ENCODE measurements around the gene NSRP1. TPM values are rescaled to one million over a fixed set of nuclear protein-coding genes. Genes with fewer than 3 reads are reported as not detected.

NSRP1 gene
- total RNA-seq, 4 donors from 2014 or later = 18.7 to 33.5 (median 22.8) TPM

- no peaks in the 10 kb centered on the region for H3K9me3 ChIP-seq
- no peak overlapping the region for H3K27ac ChIP-seq
- H3K27me3 ChIP-seq = peaks cover 3% of the 10 kb centered on the region
- no peaks in the 10 kb centered on the region for H3K36me3 ChIP-seq
- no peak for DNase-seq (ENCODE audit: low spot score in 2 of 2)
- H3K4me1 ChIP-seq = no peaks in the 10 kb centered on the region
- H3K4me3 ChIP-seq = no peak overlapping the region
- 88% methylated on average over 9 of the region's 9 CpGs for WGBS
- TF ChIP-seq POLR2AphosphoS5 (IDR thresholded peaks at IDR 0.05) = no peak
- TF ChIP-seq POLR2A (IDR thresholded peaks at IDR 0.05) = no peak
- TF ChIP-seq, protein P1, sequence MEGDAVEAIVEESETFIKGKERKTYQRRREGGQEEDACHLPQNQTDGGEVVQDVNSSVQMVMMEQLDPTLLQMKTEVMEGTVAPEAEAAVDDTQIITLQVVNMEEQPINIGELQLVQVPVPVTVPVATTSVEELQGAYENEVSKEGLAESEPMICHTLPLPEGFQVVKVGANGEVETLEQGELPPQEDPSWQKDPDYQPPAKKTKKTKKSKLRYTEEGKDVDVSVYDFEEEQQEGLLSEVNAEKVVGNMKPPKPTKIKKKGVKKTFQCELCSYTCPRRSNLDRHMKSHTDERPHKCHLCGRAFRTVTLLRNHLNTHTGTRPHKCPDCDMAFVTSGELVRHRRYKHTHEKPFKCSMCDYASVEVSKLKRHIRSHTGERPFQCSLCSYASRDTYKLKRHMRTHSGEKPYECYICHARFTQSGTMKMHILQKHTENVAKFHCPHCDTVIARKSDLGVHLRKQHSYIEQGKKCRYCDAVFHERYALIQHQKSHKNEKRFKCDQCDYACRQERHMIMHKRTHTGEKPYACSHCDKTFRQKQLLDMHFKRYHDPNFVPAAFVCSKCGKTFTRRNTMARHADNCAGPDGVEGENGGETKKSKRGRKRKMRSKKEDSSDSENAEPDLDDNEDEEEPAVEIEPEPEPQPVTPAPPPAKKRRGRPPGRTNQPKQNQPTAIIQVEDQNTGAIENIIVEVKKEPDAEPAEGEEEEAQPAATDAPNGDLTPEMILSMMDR (IDR thresholded peaks at IDR 0.05) = no peak
- TF ChIP-seq EP300 (IDR thresholded peaks at IDR 0.05) = no peak
Observed at GRCh38 chr17:30207655-30208054, 91.0 kb downstream of the NSRP1 start.

GRCh38 chr17:30208214-30208613 lies 91.6 kb downstream of the NSRP1 start:
- Histone ChIP-seq H3K4me3 (no peak overlapping the region), H3K27me3 (peaks cover 3% of the 10 kb centered on the region), H3K4me1 (no peaks in the 10 kb centered on the region), H3K9me3 (no peaks in the 10 kb centered on the region), H3K36me3 (no peaks in the 10 kb centered on the region), H3K27ac (no peak overlapping the region)
- TF ChIP-seq POLR2AphosphoS5 (IDR thresholded peaks at IDR 0.05) = no peak
- TF ChIP-seq, protein P1 (IDR thresholded peaks at IDR 0.05) = no peak
- no peak for TF ChIP-seq POLR2A (IDR thresholded peaks at IDR 0.05)
- no peak for TF ChIP-seq EP300 (IDR thresholded peaks at IDR 0.05)
- no peak for DNase-seq (ENCODE audit: low spot score in 2 of 2)
- WGBS = 53% methylated on average over 3 of the region's 3 CpGs

DNA sequence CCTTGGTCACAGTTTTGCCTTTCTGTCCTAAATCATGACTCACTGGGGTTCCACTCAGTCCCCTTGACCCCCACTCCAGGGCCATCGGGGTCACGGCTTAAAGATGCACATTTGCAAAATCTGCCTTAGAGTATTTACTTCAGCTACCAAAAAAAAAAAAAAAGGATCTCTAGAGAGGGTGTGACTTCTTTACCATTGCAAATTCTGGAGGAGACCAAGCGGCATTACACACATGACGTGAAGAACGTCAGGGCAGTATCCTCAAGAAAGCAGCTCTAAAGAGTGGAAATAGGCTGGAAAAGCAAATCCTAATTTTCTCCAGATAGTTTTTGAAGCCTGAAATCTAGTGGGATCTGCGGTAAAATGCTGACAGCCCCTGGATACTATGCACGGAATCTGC lies 93.3 kb downstream of the NSRP1 start:
- no peak for DNase-seq (ENCODE audit: low spot score in 2 of 2)
- no peak for TF ChIP-seq POLR2AphosphoS5 (IDR thresholded peaks at IDR 0.05)
- TF ChIP-seq, protein P1 (IDR thresholded peaks at IDR 0.05) = no peak
- no peak for TF ChIP-seq POLR2A (IDR thresholded peaks at IDR 0.05)
- TF ChIP-seq EP300 (IDR thresholded peaks at IDR 0.05) = no peak
- H3K27me3 ChIP-seq = peaks cover 3% of the 10 kb centered on the region
- no peaks in the 10 kb centered on the region for H3K36me3 ChIP-seq
- no peaks in the 10 kb centered on the region for H3K4me1 ChIP-seq
- H3K27ac ChIP-seq = no peak overlapping the region
- WGBS = 92% methylated on average over 7 of the region's 7 CpGs
- no peaks in the 10 kb centered on the region for H3K9me3 ChIP-seq
- H3K4me3 ChIP-seq = no peak overlapping the region

- TF ChIP-seq POLR2A (IDR thresholded peaks at IDR 0.05) = no peak
- TF ChIP-seq POLR2AphosphoS5 (IDR thresholded peaks at IDR 0.05) = no peak
- TF ChIP-seq EP300 (IDR thresholded peaks at IDR 0.05) = no peak
- TF ChIP-seq, protein P1 (IDR thresholded peaks at IDR 0.05) = no peak
- Histone ChIP-seq H3K4me3 (no peak overlapping the region), H3K27ac (no peak overlapping the region), H3K9me3 (no peaks in the 10 kb centered on the region), H3K36me3 (no peaks in the 10 kb centered on the region), H3K27me3 (peaks cover 3% of the 10 kb centered on the region), H3K4me1 (no peaks in the 10 kb centered on the region)
- WGBS = 92% methylated on average over 3 of the region's 11 CpGs
- DNase-seq (ENCODE audit: low spot score in 2 of 2) = no peak
Observed at GRCh38 chr17:30210366-30210765, 93.8 kb downstream of the NSRP1 start.

- no peak overlapping the region for H3K27ac ChIP-seq
- no peak overlapping the region for H3K4me3 ChIP-seq
- H3K9me3 ChIP-seq = no peaks in the 10 kb centered on the region
- TF ChIP-seq POLR2A (IDR thresholded peaks at IDR 0.05) (no peak), POLR2AphosphoS5 (IDR thresholded peaks at IDR 0.05) (no peak), EP300 (IDR thresholded peaks at IDR 0.05) (no peak)
- TF ChIP-seq, protein P1 (IDR thresholded peaks at IDR 0.05) = no peak
- peak in 1 of 2 donors; percentile 12 for DNase-seq (ENCODE audit: low spot score in 2 of 2)
- WGBS = 91% methylated on average over 10 of the region's 10 CpGs
- H3K27me3 ChIP-seq = peaks cover 3% of the 10 kb centered on the region
- H3K36me3 ChIP-seq = no peaks in the 10 kb centered on the region
- H3K4me1 ChIP-seq = no peaks in the 10 kb centered on the region
Observed at GRCh38 chr17:30210901-30211300, 94.3 kb downstream of the NSRP1 start.
